HepG2 (cell line): ENCODE measurements around the gene RIPOR3. TPM values are rescaled to one million over a fixed set of nuclear protein-coding genes. Genes with fewer than 3 reads are reported as not detected.
A peak's percentile ranks its signal among the peaks of the same experiment; 100 is the strongest.
"Not testable (repeated sequence)": the region's sequence is repeated elsewhere in the genome, so short reads cannot be mapped to it uniquely, and the experiment has no call there.

Experiments used
- ATAC-seq: fragments of 200-7000 bp; cut with Tn5 transposase; 3 replicates; pipeline ENCODE4 v1.9.1; 2020; ENCODE audit warnings: mild to moderate bottlenecking, moderate library complexity
- BruUV-seq: library from RNA; stranded (reverse); fragments of 400-500 nt; replicated peaks from 2 replicates; lab custom pipeline; 2021; lab: Mats Ljungman, UMichigan
- CTCF ChIA-PET: fragments of 300-600 bp; formaldehyde crosslinking; extraction: SDS; loops from one replicate; lab custom pipeline; 2021; ENCODE audit warnings: low total read pairs, inconsistent platforms, low intra/inter-chr PET ratio; lab: Yijun Ruan, JAX
- POLR2A ChIA-PET: fragments of 350-600 bp; sonication (Branson Sonifier 250); formaldehyde crosslinking; loops from one replicate; lab custom pipeline; 2020; ENCODE audit warnings: antibody characterized with exemption, inconsistent platforms; lab: Yijun Ruan, JAX
- DNase-seq: peaks from one replicate; pipeline ENCODE4 v3.0.0-alpha.2; 2015; ENCODE audit warnings: low spot score
- FAIRE-seq: peaks from 3 replicates; lab custom pipeline; 2011; peaks lifted over from hg19 to GRCh38; lab: Jason Lieb, UNC
- H2AFZ ChIP-seq: one replicate; pipeline ENCODE4 v1.6.1; 2011; ENCODE audit warnings: low read length, inconsistent platforms
- H3K27ac ChIP-seq: fragments of 300-600 bp; 3 replicates; pipeline ENCODE4 v1.8.0; 2011; ENCODE audit warnings: mixed run types, mild to moderate bottlenecking, mixed read lengths, low read length, inconsistent platforms; ENCODE audit not compliant: insufficient read depth; ENCODE audit errors: extremely low read length
- H3K27me3 ChIP-seq, 2 experiments: fragments of 200-600 bp in 1 of 2; 2 replicates in 1 of 2; 3 replicates in 1 of 2; pipeline versions ENCODE4 v1.6.0 to v1.8.0; 2011; ENCODE audit warnings: low read length in 2 of 2, mild to moderate bottlenecking in 2 of 2, moderate library complexity in 2 of 2, inconsistent platforms in 1 of 2; ENCODE audit not compliant: insufficient read depth in 2 of 2, control insufficient read depth in 1 of 2
- H3K36me3 ChIP-seq, 2 experiments: fragments of 200-600 bp in 1 of 2; replicated peaks in 1 of 2; 2 replicates in 1 of 2; 3 replicates in 1 of 2; pipeline versions ENCODE4 v1.5.1 to v1.8.0; 2011; ENCODE audit warnings: low read length in 2 of 2, inconsistent platforms in 1 of 2; ENCODE audit not compliant: insufficient read depth in 2 of 2, control insufficient read depth in 1 of 2
- H3K4me1 ChIP-seq: 2 replicates; pipeline ENCODE4 v1.5.1; 2012; ENCODE audit warnings: low read length, inconsistent platforms; ENCODE audit not compliant: insufficient read depth
- H3K4me2 ChIP-seq: 2 replicates; pipeline ENCODE4 v1.6.0; 2011; ENCODE audit warnings: low read depth, low read length, inconsistent platforms
- H3K4me3 ChIP-seq, 3 experiments: fragments of 200-600 bp in 1 of 3; sonication (generic), shearing (Covaris generic) in 1 of 3; replicated peaks in 1 of 3; 2 replicates each; pipeline ENCODE4 v1.5.1; 2011 to 2016; ENCODE audit warnings: low read length in 3 of 3, inconsistent platforms in 2 of 3, low read depth in 2 of 3, mild to moderate bottlenecking in 2 of 3, control low read depth in 1 of 3, mixed read lengths in 1 of 3; ENCODE audit not compliant: insufficient read depth in 1 of 3
- H3K79me2 ChIP-seq: one replicate; pipeline ENCODE4 v1.6.1; 2011; ENCODE audit warnings: low read length, inconsistent platforms; ENCODE audit not compliant: insufficient read depth
- H3K9ac ChIP-seq: 2 replicates; pipeline ENCODE4 v1.6.0; 2011; ENCODE audit warnings: mild to moderate bottlenecking, low read depth, low read length, inconsistent platforms; ENCODE audit not compliant: insufficient read depth
- H3K9me3 ChIP-seq: 2 replicates; pipeline ENCODE4 v1.5.1; 2012; ENCODE audit warnings: mild to moderate bottlenecking, low read length
- H4K20me1 ChIP-seq: 2 replicates; pipeline ENCODE4 v1.6.0; 2011; ENCODE audit warnings: inconsistent platforms, mild to moderate bottlenecking, low read length, moderate library complexity; ENCODE audit not compliant: insufficient read depth
- FOXJ3 ChIP-seq: sonication (generic); formaldehyde crosslinking; IDR thresholded peaks from 2 replicates; pipeline ENCODE4 v1.4.0; 2020; ENCODE audit warnings: missing genetic modification reagents, mild to moderate bottlenecking, borderline replicate concordance
- ZFP90 ChIP-seq: sonication (generic); formaldehyde crosslinking; IDR thresholded peaks from 2 replicates; pipeline ENCODE4 v1.8.0; 2022; ENCODE audit warnings: missing genetic modification reagents, mild to moderate bottlenecking, inconsistent platforms, borderline replicate concordance
- WGBS: methylation state at CpG from one replicate; pipeline ENCODE4 v1.1.6; 2017; ENCODE audit warnings: low lambda C conversion rate; 5-methylcytosine and 5-hydroxymethylcytosine counted together
- in situ Hi-C: cut with HindIII; loops from 2 replicates; pipeline ENCODE4 v1.10.0; 2017; ENCODE audit warnings: low pct_unique_long_range_greater_than_20kb; ENCODE audit not compliant: extremely low pct_ligation_motif_present
- intact Hi-C: fragments of 100-400 bp; cut with micrococcal nuclease; formaldehyde crosslinking; loops from one replicate; pipeline ENCODE4 v1.10.0; 2022; ENCODE audit not compliant: unreplicated experiment
- polyA plus RNA-seq, 8 experiments: library from polyadenylated mRNA; depleted of rRNA in 3 of 8; stranded (reverse) in 7 of 8; unstranded in 1 of 8; fragments of >200 nt; fragmentation: Illumina TruSeq in 4 of 8; extraction: Trizol in 4 of 8; gene quantifications; 2 replicates each; pipeline versions ENCODE4 v1.2.1 to v1.2.3, GENCODE V29; 2011 to 2016; ENCODE audit warnings: low read depth in 4 of 8, missing spikeins in 1 of 8, mixed read lengths in 1 of 8; ENCODE audit not compliant: insufficient read depth in 1 of 8
- total RNA-seq, 5 experiments: library from RNA; depleted of rRNA; stranded (reverse); fragments of >200 nt; fragmentation: Illumina TruSeq; extraction: Trizol; gene quantifications; 2 replicates each; pipeline ENCODE4 v1.2.3, GENCODE V29; 2016; ENCODE audit warnings: low read depth in 1 of 5

Gene RIPOR3
- total and polyA plus RNA-seq, 2 of the 13 experiments (the other 11 are each of a cell fraction or from before 2014, with no cell fraction given), result 0.18 TPM; not detected in 1

- CTCF ChIA-PET, result no interaction called here
- intact Hi-C loops (no loop called here), in situ Hi-C loops (no loop called here)
Measured at GRCh38 chr20:50621068-50621665, 70.2 kb downstream of the RIPOR3 start.

GRCh38 chr20:50620459-50620858 lies 70.9 kb downstream of the RIPOR3 start:
- H3K27me3 ChIP-seq, H3K4me2 ChIP-seq, in situ Hi-C loops, FAIRE-seq, H4K20me1 ChIP-seq, H3K4me3 ChIP-seq, POLR2A ChIA-PET, H3K9ac ChIP-seq, H3K9me3 ChIP-seq, CTCF ChIA-PET, DNase-seq, H2AFZ ChIP-seq, H3K79me2 ChIP-seq, ATAC-seq, BruUV-seq, H3K27ac ChIP-seq, H3K36me3 ChIP-seq, intact Hi-C loops: not testable (repeated sequence)
- 88% methylated on average over 9 of the region's 9 CpGs for WGBS
- H3K4me1 ChIP-seq, result peaks cover 31% of the 10 kb centered on the region

More at GRCh38 chr20:50621068-50621665, 70.2 kb downstream of the RIPOR3 start:
- DNase-seq (no peak), FAIRE-seq (no peak), ATAC-seq (no peak)
- no TSS peak for BruUV-seq
- H2AFZ ChIP-seq, result no peak overlapping the region
- no peaks in the 10 kb centered on the region; a peak in 2 of 5 replicates for H3K27me3 ChIP-seq
- H3K9me3 ChIP-seq, result peaks cover 7% of the 10 kb centered on the region
- H3K36me3 ChIP-seq, result no peaks in the 10 kb centered on the region
- no peak overlapping the region for H3K9ac ChIP-seq
- H3K4me2 ChIP-seq, result no peak overlapping the region
- peaks cover 33% of the 10 kb centered on the region for H3K4me1 ChIP-seq
- 27% methylated on average over 4 of the region's 4 CpGs for WGBS
- no peak overlapping the region for H3K4me3 ChIP-seq
- H3K79me2 ChIP-seq, result no peaks in the 10 kb centered on the region
- TF ChIP-seq ZFP90 (CRISPR knock-in tag) (peak; percentile 100), FOXJ3 (no peak)
- no peaks in the 10 kb centered on the region for H4K20me1 ChIP-seq
- H3K27ac ChIP-seq, result no peak overlapping the region
- POLR2A ChIA-PET, result no interaction called here
